Hippocampal formation (tissue), 2 donors: ENCODE measurements around the gene ZDHHC4.

ENCODE experiments used
- DNase-seq, 2 donors: peaks; one replicate each; lab custom pipeline; 2025; lab: John Stamatoyannopoulos, UW

Gene ZDHHC4

GRCh38 chr7:6577369-6578113, at the start of gene ZDHHC4:
TSS of gene ZDHHC4 (plus strand) at chr7:6577454. CDS start at chr7:6580562, 3,108 bp downstream.
- peak; percentile 58 to 78 for DNase-seq

- DNase-seq, result no peak
Measured at GRCh38 chr7:6528401-6529130, 48.7 kb upstream of the ZDHHC4 start.

GRCh38 chr7:6529643-6530042, 47.6 kb upstream of the ZDHHC4 start:
- DNase-seq, result no peak

GRCh38 chr7:6530626-6531491, 46.4 kb upstream of the ZDHHC4 start:
- no peak for DNase-seq

- DNase-seq, result no peak
Measured at GRCh38 chr7:6531492-6532279, 45.6 kb upstream of the ZDHHC4 start.

- no peak for DNase-seq
Measured at GRCh38 chr7:6532516-6532915, 44.7 kb upstream of the ZDHHC4 start.

GRCh38 chr7:6533893-6534495, 43.3 kb upstream of the ZDHHC4 start:
- DNase-seq, result no peak

- DNase-seq, result no peak
Measured at GRCh38 chr7:6536262-6537260, 40.7 kb upstream of the ZDHHC4 start.

GRCh38 chr7:6542368-6542767, 34.9 kb upstream of the ZDHHC4 start:
- no peak for DNase-seq

- no peak for DNase-seq
Measured at GRCh38 chr7:6545398-6546126, 31.7 kb upstream of the ZDHHC4 start.

GRCh38 chr7:6546498-6547251, 30.6 kb upstream of the ZDHHC4 start:
- no peak for DNase-seq

GRCh38 chr7:6547400-6547799, 29.9 kb upstream of the ZDHHC4 start:
- no peak for DNase-seq

- no peak for DNase-seq
Measured at GRCh38 chr7:6551016-6551511, 26.2 kb upstream of the ZDHHC4 start, which contains the start of gene GRID2IP. TSS of gene GRID2IP (minus strand) at chr7:6551461. CDS start at chr7:6551436, 25 bp downstream.

GRCh38 chr7:6553448-6554044, 23.7 kb upstream of the ZDHHC4 start:
- DNase-seq, result no peak

GRCh38 chr7:6554848-6555247, 22.4 kb upstream of the ZDHHC4 start:
- DNase-seq, result no peak

GRCh38 chr7:6556196-6556595, 21.1 kb upstream of the ZDHHC4 start:
- no peak for DNase-seq

- DNase-seq, result no peak
Measured at GRCh38 chr7:6558837-6559236, 18.4 kb upstream of the ZDHHC4 start.

- no peak for DNase-seq
Measured at GRCh38 chr7:6559896-6560295, 17.4 kb upstream of the ZDHHC4 start.
